ENCODE measurements around the gene GIPC3. TPM values are rescaled to one million over a fixed set of nuclear protein-coding genes. Genes with fewer than 3 reads are reported as not detected.

Gene GIPC3
- polyA plus RNA-seq, 1 of the 3 experiments (the other 2 are of a cell fraction) = 0.20 TPM

GRCh38 chr19:3556978-3557460, 28.3 kb upstream of the GIPC3 start (continued):
- TF ChIP-seq PBX3 (IDR thresholded peaks at IDR 0.05) = no peak
- TF ChIP-seq SIN3A (IDR thresholded peaks at IDR 0.05; ENCODE audit: borderline replicate concordance, low read depth, low read length) = 0 out of 2 replicates have a peak, but pooled peaks have one; percentile 17
- TF ChIP-seq RAD21 (IDR thresholded peaks at IDR 0.05; ENCODE audit: low read length) = no peak
- no peak for TF ChIP-seq GABPA (IDR thresholded peaks at IDR 0.05; ENCODE audit: low read depth)

- Histone ChIP-seq H3K36me3 (replicated peaks in 1 of 2; ENCODE audit: control insufficient read depth in 1 of 2, insufficient read depth in 2 of 2, low read length in 1 of 2) (no peaks in the 10 kb centered on the region), H3K27me3 (ENCODE audit: insufficient read depth) (no peaks in the 10 kb centered on the region), H3K79me2 (ENCODE audit: insufficient read depth) (peaks cover 44% of the 10 kb centered on the region), H3K9me3 (no peaks in the 10 kb centered on the region), H3K4me1 (ENCODE audit: control insufficient read depth in 1 of 2, insufficient read depth in 2 of 2, low read depth in 1 of 2, low read length in 1 of 2) (peaks cover 3 to 15% of the 10 kb centered on the region in 2 experiments; a peak in 1 of 4 replicates), H3K4me3 (ENCODE audit: low read depth in 2 of 2, low read length in 1 of 2) (peak within 1 kb of the TSS; percentile 67 to 98), H2AFZ (ENCODE audit: low read depth) (peak within 1 kb of the TSS; percentile 99), H3K27ac (ENCODE audit: low read depth in 2 of 2, low read length in 1 of 2) (peak within 1 kb of the TSS; percentile 59 to 69; a peak in 3 of 4 replicates), H4K20me1 (ENCODE audit: insufficient read depth) (peaks cover 11% of the 10 kb centered on the region; the same call in 1 of the 2 replicates), H3K9ac (peak within 1 kb of the TSS; percentile 63), H3F3A (replicated peaks; ENCODE audit: insufficient read depth) (no peaks in the 10 kb centered on the region), H3K9me2 (no peaks in the 10 kb centered on the region), H3K4me2 (peak within 1 kb of the TSS; percentile 100)
- TF ChIP-seq ELF1 (IDR thresholded peaks at IDR 0.05) (no peak; the same call in 1 of the 2 replicates), JUND (IDR thresholded peaks at IDR 0.05) (no peak), FOXM1 (IDR thresholded peaks at IDR 0.05; ENCODE audit: low read depth) (no peak), SMC3 (IDR thresholded peaks at IDR 0.05; ENCODE audit: low read depth, low read length) (no peak), CHD2 (IDR thresholded peaks at IDR 0.05; ENCODE audit: low read length, partially characterized antibody) (peak; percentile 51), MAX (IDR thresholded peaks at IDR 0.05; ENCODE audit: low read depth) (peak; percentile 75), MXI1 (IDR thresholded peaks at IDR 0.05; ENCODE audit: low read depth, low read length) (peak; percentile 80), EZH2phosphoT487 (IDR thresholded peaks at IDR 0.05; ENCODE audit: borderline replicate concordance, low read depth) (no peak), RFX5 (IDR thresholded peaks at IDR 0.05; ENCODE audit: low read length) (peak; percentile 53; the same call in 1 of the 2 replicates), NRF1 (IDR thresholded peaks at IDR 0.05; ENCODE audit: low read depth, low read length) (peak; percentile 27; the same call in 1 of the 2 replicates), FOSL2 (IDR thresholded peaks at IDR 0.05; ENCODE audit: borderline replicate concordance, low read depth) (no peak), USF2 (IDR thresholded peaks at IDR 0.05; ENCODE audit: borderline replicate concordance, low read depth, low read length) (no peak), PBX3 (IDR thresholded peaks at IDR 0.05) (peak; percentile 37; the same call in 1 of the 2 replicates), TAF1 (IDR thresholded peaks at IDR 0.05; ENCODE audit: borderline replicate concordance, low read depth, low read length) (peak; percentile 71; the same call in 1 of the 2 replicates), RXRA (IDR thresholded peaks at IDR 0.05; ENCODE audit: borderline replicate concordance, low read depth) (no peak), POLR2AphosphoS5 (IDR thresholded peaks at IDR 0.05; ENCODE audit: low read depth, low read length) (peak; percentile 54), USF1 (IDR thresholded peaks at IDR 0.05; ENCODE audit: borderline replicate concordance, low read depth) (no peak; the same call in 1 of the 2 replicates), GABPA (IDR thresholded peaks at IDR 0.05; ENCODE audit: low read depth) (peak; percentile 60)
- WGBS (ENCODE audit: low lambda C conversion rate) = 2% methylated on average over 21 of the region's 81 CpGs
- peak; percentile 100 for DNase-seq
- POLR2A ChIA-PET = interaction anchor here (1.1 kb wide), 2 partner anchors 16 to 205 kb away, joined by 3 read pairs; no protein-coding TSS in a partner anchor
- CTCF ChIA-PET = interaction anchor here (0.8 to 7.3 kb wide), 11 partner anchors 11 to 282 kb away, joined by 3 to 73 read pairs (median 5); partner anchors contain the start of gene TEKTIP1
These were observed 27.6 kb upstream of the GIPC3 start, which contains the start of gene MFSD12 for GRCh38 chr19:3557461-3558248. TSS of gene MFSD12 (minus strand) at chr19:3557586. CDS start at chr19:3557403, 183 bp downstream.

Measured in SK-N-SH (cell line).